B cell (primary cell): ENCODE measurements around the gene MYCBP2. TPM values are rescaled to one million over a fixed set of nuclear protein-coding genes. Genes with fewer than 3 reads are reported as not detected.
"Not testable (repeated sequence)": the region's sequence is repeated elsewhere in the genome, so short reads cannot be mapped to it uniquely, and the experiment has no call there.

Source experiments
- ATAC-seq: fragments of 200-7000 bp; cut with Tn5 transposase; one replicate; pipeline ENCODE4 v1.10.0; 2021; ENCODE audit warnings: low read depth, mild to moderate bottlenecking, moderate number of reproducible peaks, moderate library complexity
- CTCF ChIA-PET: fragments of 350-600 bp; sonication (Branson Sonifier 250); formaldehyde crosslinking; loops from one replicate; lab custom pipeline; 2021; ENCODE audit warnings: antibody characterized with exemption, inconsistent platforms; lab: Charles Lee
- POLR2A ChIA-PET: fragments of 350-600 bp; sonication (Branson Sonifier 250); formaldehyde crosslinking; loops from one replicate; lab custom pipeline; 2021; ENCODE audit warnings: antibody characterized with exemption; lab: Charles Lee
- DNase-seq: peaks from one replicate; pipeline ENCODE4 v3.0.0; 2013
- H2AFZ ChIP-seq: 2 replicates; pipeline ENCODE4 v1.6.1; 2012; ENCODE audit warnings: mild to moderate bottlenecking, low read depth, low read length; ENCODE audit not compliant: insufficient read depth, poor library complexity, severe bottlenecking
- H3K27ac ChIP-seq, 2 donors: 1 replicate in 1 of 2; 2 replicates in 1 of 2; pipeline ENCODE4 v1.5.1; 2012 to 2013; ENCODE audit warnings: low read length in 2 of 2, mild to moderate bottlenecking in 2 of 2, moderate library complexity in 1 of 2
- H3K27me3 ChIP-seq, 4 experiments: fragments of 200-600 bp in 1 of 4; sonication (generic) in 1 of 4; replicated peaks in 1 of 4; 1 replicate in 2 of 4; 2 replicates in 2 of 4; pipeline versions ENCODE4 v1.6.1 to v1.7.0; 2013 to 2016; ENCODE audit warnings: low read length in 3 of 4, mild to moderate bottlenecking in 2 of 4, mixed read lengths in 1 of 4, moderate library complexity in 1 of 4; ENCODE audit not compliant: insufficient read depth in 4 of 4, control insufficient read depth in 3 of 4; ENCODE audit errors: control extremely low read depth in 1 of 4
- H3K36me3 ChIP-seq, 2 experiments: replicated peaks in 1 of 2; 1 replicate in 1 of 2; 2 replicates in 1 of 2; pipeline versions ENCODE4 v1.6.1 to v1.7.1; 2013; ENCODE audit warnings: low read length in 1 of 2; ENCODE audit not compliant: insufficient read depth in 2 of 2, control insufficient read depth in 1 of 2; ENCODE audit errors: control extremely low read depth in 1 of 2, extremely low read depth in 1 of 2
- H3K4me1 ChIP-seq, 2 donors: fragments of 200-600 bp in 1 of 2; sonication (generic) in 1 of 2; 1 replicate in 1 of 2; 2 replicates in 1 of 2; pipeline versions ENCODE4 v1.5.1 to v1.6.1; 2013 to 2017; ENCODE audit warnings: low read length in 2 of 2; ENCODE audit not compliant: control insufficient read depth in 2 of 2, insufficient read depth in 2 of 2
- H3K4me2 ChIP-seq: replicated peaks from 2 replicates; pipeline ENCODE3; 2012; ENCODE audit warnings: mild to moderate bottlenecking, low read depth, low read length; ENCODE audit not compliant: poor library complexity, severe bottlenecking
- H3K4me3 ChIP-seq, 5 experiments: fragments of 200-600 bp in 1 of 5; sonication (generic) in 1 of 5; 1 replicate in 3 of 5; 2 replicates in 2 of 5; pipeline versions ENCODE4 v1.5.1 to v1.7.0; 2011 to 2016; ENCODE audit warnings: low read length in 4 of 5, mild to moderate bottlenecking in 4 of 5, low read depth in 2 of 5, control low read depth in 1 of 5, moderate library complexity in 1 of 5; ENCODE audit not compliant: insufficient read depth in 1 of 5; ENCODE audit errors: control extremely low read depth in 1 of 5, extremely low read depth in 1 of 5
- H3K79me2 ChIP-seq: fragments of 200-600 bp; sonication (generic); one replicate; pipeline ENCODE4 v1.6.0; 2016; ENCODE audit warnings: low read length; ENCODE audit not compliant: control insufficient read depth, insufficient read depth
- H3K9ac ChIP-seq: fragments of 200-600 bp; sonication (generic); 2 replicates; pipeline ENCODE4 v1.6.1; 2017; ENCODE audit warnings: mild to moderate bottlenecking, low read length, moderate library complexity
- H3K9me3 ChIP-seq, 3 donors: one replicate each; pipeline versions ENCODE4 v1.6.1 to v1.7.1; 2013; ENCODE audit warnings: low read length in 2 of 3; ENCODE audit not compliant: control insufficient read depth in 2 of 3, insufficient read depth in 1 of 3; ENCODE audit errors: control extremely low read depth in 1 of 3
- H4K20me1 ChIP-seq: 2 replicates; pipeline ENCODE4 v1.6.0; 2012; ENCODE audit warnings: mild to moderate bottlenecking, low read length; ENCODE audit not compliant: insufficient read depth, control insufficient read depth, poor library complexity, severe bottlenecking
- H3K27ac Mint-ChIP-seq: one replicate; pipeline ENCODE4 v1.8.0; 2021; ENCODE audit warnings: mixed read lengths
- H3K27me3 Mint-ChIP-seq: one replicate; pipeline ENCODE4 v1.8.0; 2021; ENCODE audit warnings: mixed read lengths
- H3K4me1 Mint-ChIP-seq: one replicate; pipeline ENCODE4 v1.8.0; 2021; ENCODE audit warnings: mixed read lengths
- H3K4me3 Mint-ChIP-seq: one replicate; pipeline ENCODE4 v1.8.0; 2021; ENCODE audit warnings: mixed read lengths
- H3K9me3 Mint-ChIP-seq: one replicate; pipeline ENCODE4 v1.8.0; 2022; ENCODE audit warnings: mixed read lengths; ENCODE audit not compliant: insufficient read depth
- CTCF ChIP-seq: fragments of 200-600 bp; IDR thresholded peaks from one replicate; pipeline ENCODE4 v1.8.0; 2022; ENCODE audit warnings: antibody characterized with exemption, mild to moderate bottlenecking
- EZH2 ChIP-seq: IDR thresholded peaks from 2 replicates; pipeline ENCODE4 v1.6.1; 2012; ENCODE audit warnings: borderline replicate concordance, low read depth, mild to moderate bottlenecking, moderate library complexity, low read length; ENCODE audit not compliant: insufficient read depth, poor library complexity, severe bottlenecking
- WGBS: methylation state at CpG from one replicate; pipeline ENCODE4 v1.1.5; 2013; ENCODE audit warnings: missing lambda C conversion rate; ENCODE audit not compliant: insufficient coverage; 5-methylcytosine and 5-hydroxymethylcytosine counted together
- intact Hi-C: fragments of 100-400 bp; cut with micrococcal nuclease; formaldehyde crosslinking; loops from one replicate; pipeline ENCODE4 v1.10.0; 2022
- polyA plus RNA-seq: library from polyadenylated mRNA; depleted of rRNA; stranded (reverse); fragments of >200 nt; gene quantifications from 2 replicates; pipeline ENCODE4 v1.2.3, GENCODE V29; 2012
- total RNA-seq, 2 donors: library from RNA; stranded (reverse); fragments of 120-200 nt in 1 of 2; gene quantifications; 1 replicate in 1 of 2; 2 replicates in 1 of 2; pipeline versions ENCODE4 v1.2.3 to v1.2.4, GENCODE V29; 2013 to 2022

Gene MYCBP2
- total and polyA plus RNA-seq, 2 donors (not counting 1 experiment from before 2014, with no cell fraction given), result 84.0 to 237 TPM

- Mint-ChIP-seq H3K4me3 (no peak overlapping the region), H3K27me3 (no peaks in the 10 kb centered on the region), H3K4me1 (peaks cover 8% of the 10 kb centered on the region), H3K9me3 (no peaks in the 10 kb centered on the region), H3K27ac (no peak overlapping the region)
- TF ChIP-seq EZH2, result no peak
- TF ChIP-seq CTCF, result no peak
- H3K4me2 ChIP-seq, result no peak overlapping the region
- ChIA-PET CTCF (no interaction called here), POLR2A (no interaction called here)
- no peak overlapping the region for H2AFZ ChIP-seq
- H3K27ac ChIP-seq, result no peak overlapping the region
- DNase-seq (no peak), ATAC-seq (no peak)
- no peaks in the 10 kb centered on the region for H3K27me3 ChIP-seq
- peaks cover 26% of the 10 kb centered on the region for H3K79me2 ChIP-seq
- H3K36me3 ChIP-seq, result peaks cover 2 to 53% of the 10 kb centered on the region in 2 experiments
- H3K4me1 ChIP-seq, result no peaks in the 10 kb centered on the region
- no peak overlapping the region for H3K4me3 ChIP-seq
- 100% methylated on average over 3 of the region's 3 CpGs for WGBS
- intact Hi-C loops, result no loop called here
- no peak overlapping the region for H3K9ac ChIP-seq
- H4K20me1 ChIP-seq, result no peaks in the 10 kb centered on the region
- no peaks in the 10 kb centered on the region for H3K9me3 ChIP-seq
These were observed 75.9 kb downstream of the MYCBP2 start for GRCh38 chr13:77250975-77251374.

DNA sequence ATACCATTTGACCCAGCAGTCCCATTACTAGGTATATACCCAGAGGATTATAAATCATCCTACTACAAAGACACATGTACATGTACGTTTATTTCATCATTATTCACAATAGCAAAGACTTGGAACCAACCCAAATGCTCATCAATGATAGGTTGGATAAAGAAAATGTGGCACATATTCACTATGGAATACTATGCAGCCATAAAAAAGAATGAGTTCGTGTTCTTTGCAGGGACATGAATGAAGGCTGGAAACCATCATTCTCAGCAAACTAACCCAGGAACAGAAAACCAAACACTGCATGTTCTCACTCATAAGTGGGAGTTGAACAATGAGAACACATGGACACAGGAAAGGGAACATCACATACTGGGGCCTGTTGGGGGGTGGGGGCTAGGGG lies 81.7 kb downstream of the MYCBP2 start:
- DNase-seq, H3K27ac Mint-ChIP-seq, intact Hi-C loops, H3K9me3 Mint-ChIP-seq, H3K9me3 ChIP-seq, H3K4me3 ChIP-seq, H4K20me1 ChIP-seq, H3K4me1 Mint-ChIP-seq, H3K27me3 ChIP-seq, ATAC-seq, H2AFZ ChIP-seq, H3K4me3 Mint-ChIP-seq, H3K27me3 Mint-ChIP-seq, POLR2A ChIA-PET, H3K4me1 ChIP-seq, H3K27ac ChIP-seq, H3K4me2 ChIP-seq, H3K9ac ChIP-seq: not testable (repeated sequence)
- peaks cover 9 to 64% of the 10 kb centered on the region in 2 experiments for H3K36me3 ChIP-seq
- WGBS, result no CpG with 5 or more reads among the region's 2 CpGs
- H3K79me2 ChIP-seq, result peaks cover 24% of the 10 kb centered on the region
- CTCF ChIA-PET, result interaction anchor here (0.5 kb wide), 1 partner anchor 233 kb away, joined by 4 read pairs; no protein-coding TSS in a partner anchor
